Panc1 (cell line): Measurements from ENCODE around the gene ROBO2. TPM values are rescaled to one million over a fixed set of nuclear protein-coding genes. Genes with fewer than 3 reads are reported as not detected.

Experiments used
- ATAC-seq: fragments of 200-7000 bp; cut with Tn5 transposase; 2 replicates; pipeline ENCODE4 v1.9.1; 2020; ENCODE audit warnings: mild to moderate bottlenecking, moderate library complexity
- BruUV-seq: library from RNA; stranded (reverse); fragments of 400-500 nt; replicated peaks from 2 replicates; lab custom pipeline; 2021; lab: Mats Ljungman, UMichigan
- CTCF ChIA-PET: fragments of 300-600 bp; sonication (Branson Sonifier 250); formaldehyde crosslinking; loops from one replicate; lab custom pipeline; 2022; ENCODE audit warnings: antibody characterized with exemption; lab: Charles Lee
- POLR2A ChIA-PET: fragments of 300-600 bp; sonication (Branson Sonifier 250); formaldehyde crosslinking; loops from one replicate; lab custom pipeline; 2022; ENCODE audit warnings: antibody characterized with exemption; lab: Charles Lee
- DNase-seq: peaks from one replicate; pipeline ENCODE4 v3.0.0-alpha.2; 2010; ENCODE audit warnings: low read depth, low spot score
- H3K27ac ChIP-seq: 2 replicates; pipeline ENCODE4 v1.5.1; 2011; ENCODE audit warnings: mild to moderate bottlenecking, low read length, inconsistent platforms
- H3K27me3 ChIP-seq: fragments of 200-500 bp; sonication (Bioruptor generic); 2 replicates; pipeline ENCODE4 v1.6.0; 2014; ENCODE audit warnings: low read length, inconsistent platforms; ENCODE audit not compliant: control insufficient read depth, insufficient read depth
- H3K36me3 ChIP-seq: fragments of 200-500 bp; sonication (Bioruptor generic); 2 replicates; pipeline ENCODE4 v1.5.1; 2014; ENCODE audit warnings: inconsistent platforms, mild to moderate bottlenecking, low read length, moderate library complexity; ENCODE audit not compliant: control insufficient read depth, insufficient read depth
- H3K4me1 ChIP-seq: 2 replicates; pipeline ENCODE4 v1.5.1; 2011; ENCODE audit warnings: inconsistent platforms, mild to moderate bottlenecking, low read length, moderate library complexity; ENCODE audit not compliant: control insufficient read depth, insufficient read depth
- H3K4me3 ChIP-seq, 2 experiments: 2 replicates each; pipeline ENCODE4 v1.5.1; 2011 to 2012; ENCODE audit warnings: low read depth in 2 of 2, low read length in 2 of 2, mild to moderate bottlenecking in 2 of 2, inconsistent platforms in 1 of 2, moderate library complexity in 1 of 2
- H3K9me3 ChIP-seq: fragments of 200-500 bp; sonication (Bioruptor generic); 2 replicates; pipeline ENCODE4 v1.5.1; 2014; ENCODE audit warnings: low read depth, mild to moderate bottlenecking, inconsistent platforms, low read length, moderate library complexity; ENCODE audit not compliant: control insufficient read depth, insufficient read depth
- CTCF ChIP-seq: fragments of 450-650 bp; IDR thresholded peaks from 2 replicates; pipeline ENCODE4 v1.5.1; 2017; ENCODE audit warnings: mild to moderate bottlenecking
- POLR2AphosphoS5 ChIP-seq: IDR thresholded peaks from 2 replicates; pipeline ENCODE4 v1.6.1; 2012; ENCODE audit warnings: mild to moderate bottlenecking, low read depth, low read length, moderate library complexity
- REST ChIP-seq, 2 experiments: IDR thresholded peaks; 2 replicates each; pipeline ENCODE4 v1.6.1; 2011 to 2012; ENCODE audit warnings: low read depth in 2 of 2, control low read depth in 1 of 2, low read length in 1 of 2, mild to moderate bottlenecking in 1 of 2, moderate library complexity in 1 of 2; ENCODE audit not compliant: insufficient read depth in 1 of 2
- SIN3A ChIP-seq: IDR thresholded peaks from 2 replicates; pipeline ENCODE4 v1.6.1; 2012; ENCODE audit warnings: low read depth, mild to moderate bottlenecking, low read length, moderate library complexity, borderline replicate concordance; ENCODE audit not compliant: insufficient read depth
- TCF7L2 ChIP-seq: IDR thresholded peaks from 2 replicates; pipeline ENCODE4 v1.6.1; 2011; ENCODE audit warnings: mild to moderate bottlenecking, low read depth, low read length, inconsistent platforms
- in situ Hi-C: cut with HindIII; loops from 2 replicates; pipeline ENCODE4 v1.10.0; 2016; ENCODE audit warnings: low sequenced_read_pairs, low pct_unique_long_range_greater_than_20kb
- intact Hi-C: fragments of 100-400 bp; cut with micrococcal nuclease; formaldehyde crosslinking; loops from one replicate; pipeline ENCODE4 v1.10.0; 2022; ENCODE audit not compliant: unreplicated experiment
- total RNA-seq: library from RNA; stranded (reverse); gene quantifications from one replicate; pipeline ENCODE4 v1.2.1, GENCODE V29; 2021; ENCODE audit not compliant: unreplicated experiment

The ROBO2 gene
- total RNA-seq, 1 experiment from 2014 or later: 1.3 TPM

GRCh38 chr3:77362936-77363335, 323.0 kb downstream of the ROBO2 start:
- Histone ChIP-seq H3K4me1 (no peaks in the 10 kb centered on the region), H3K27ac (no peak overlapping the region), H3K27me3 (no peaks in the 10 kb centered on the region), H3K4me3 (no peak overlapping the region), H3K9me3 (no peaks in the 10 kb centered on the region), H3K36me3 (no peaks in the 10 kb centered on the region)
- in situ Hi-C loops: no loop called here
- no peak for DNase-seq
- BruUV-seq: no TSS peak
- TF ChIP-seq POLR2AphosphoS5 (no peak), SIN3A (no peak), REST (IDR thresholded peaks at IDR 0.05; ENCODE audit: insufficient read depth in 1 of 2, low read depth in 2 of 2, low read length in 1 of 2) (no peak), TCF7L2 (no peak), CTCF (no peak)
- ATAC-seq: no peak
- ChIA-PET POLR2A (no interaction called here), CTCF (no interaction called here)
- intact Hi-C loops: no loop called here

- intact Hi-C loops: no loop called here
- no peak for DNase-seq
- no peak overlapping the region for H3K27ac ChIP-seq
- no peak overlapping the region for H3K4me3 ChIP-seq
- H3K36me3 ChIP-seq: no peaks in the 10 kb centered on the region
- BruUV-seq: no TSS peak
- no peaks in the 10 kb centered on the region for H3K4me1 ChIP-seq
- ATAC-seq: no peak
- in situ Hi-C loops: no loop called here
- no peak for TF ChIP-seq REST (IDR thresholded peaks at IDR 0.05; ENCODE audit: insufficient read depth in 1 of 2, low read depth in 2 of 2, low read length in 1 of 2)
- no peak for TF ChIP-seq CTCF
- TF ChIP-seq POLR2AphosphoS5: no peak
- no peak for TF ChIP-seq SIN3A
- no peak for TF ChIP-seq TCF7L2
- POLR2A ChIA-PET: interaction anchor here (0.7 kb wide), 1 partner anchor 49 kb away, joined by 6 read pairs; no protein-coding TSS in a partner anchor
- no peaks in the 10 kb centered on the region for H3K9me3 ChIP-seq
- H3K27me3 ChIP-seq: no peaks in the 10 kb centered on the region
- CTCF ChIA-PET: no interaction called here
These were observed 325.3 kb downstream of the ROBO2 start for GRCh38 chr3:77365152-77365551.
